GM21447 (cell line): ENCODE results near the gene USP24.
"Not testable (repeated sequence)": the region's sequence is repeated elsewhere in the genome, so short reads cannot be mapped to it uniquely, and the experiment has no call there.

Experiments used
- ATAC-seq: cut with Tn5 transposase; IDR thresholded peaks from one replicate; pipeline ENCODE4 v1.9.1; 2021; ENCODE audit not compliant: unreplicated experiment

Gene USP24

GRCh38 chr1:55200667-55201066 is 14.5 kb downstream of the USP24 start:
- no peak for ATAC-seq

GRCh38 chr1:55199735-55200134 is 15.4 kb downstream of the USP24 start:
- ATAC-seq = not testable (repeated sequence)

GRCh38 chr1:55198044-55198443 is 17.1 kb downstream of the USP24 start:
- no peak for ATAC-seq

- no peak for ATAC-seq
These were observed 18.1 kb downstream of the USP24 start for GRCh38 chr1:55197099-55197498.

- ATAC-seq = no peak
These were observed 18.6 kb downstream of the USP24 start for GRCh38 chr1:55196433-55197035.

- peak; percentile 61 for ATAC-seq
These were observed 19.5 kb downstream of the USP24 start for GRCh38 chr1:55195521-55196233.

GRCh38 chr1:55194851-55195250 is 20.3 kb downstream of the USP24 start:
- ATAC-seq = no peak

GRCh38 chr1:55192093-55192492 is 23.1 kb downstream of the USP24 start:
- no peak for ATAC-seq

- not testable (repeated sequence) for ATAC-seq
These were observed 23.8 kb downstream of the USP24 start for GRCh38 chr1:55191219-55191952.

GRCh38 chr1:55190109-55190508 is 25.1 kb downstream of the USP24 start:
- no peak for ATAC-seq

- ATAC-seq = no peak
These were observed 26.3 kb downstream of the USP24 start for GRCh38 chr1:55188909-55189308.

GRCh38 chr1:55185832-55186231 is 29.3 kb downstream of the USP24 start:
- no peak for ATAC-seq

GRCh38 chr1:55184859-55185258 is 30.3 kb downstream of the USP24 start:
- ATAC-seq = no peak

- no peak for ATAC-seq
These were observed 33.5 kb downstream of the USP24 start for GRCh38 chr1:55181666-55182065.

- ATAC-seq = no peak
These were observed 35.0 kb downstream of the USP24 start for GRCh38 chr1:55180075-55180670.

GRCh38 chr1:55179177-55179835 is 35.9 kb downstream of the USP24 start:
- no peak for ATAC-seq

GRCh38 chr1:55172687-55173086 is 42.5 kb downstream of the USP24 start:
- ATAC-seq = no peak

- no peak for ATAC-seq
These were observed 42.9 kb downstream of the USP24 start for GRCh38 chr1:55172272-55172671.

GRCh38 chr1:55171694-55172093 is 43.5 kb downstream of the USP24 start:
- no peak for ATAC-seq

- no peak for ATAC-seq
These were observed 44.7 kb downstream of the USP24 start for GRCh38 chr1:55170426-55170825.

- no peak for ATAC-seq
These were observed 46.0 kb downstream of the USP24 start for GRCh38 chr1:55169126-55169525.
